Nephron (organoid): Measurements from ENCODE around the gene SORCS2.

Experiments used
- H3K27ac Mint-ChIP-seq, 3 experiments: 2 replicates each; pipeline ENCODE4 v1.8.0; 2020; ENCODE audit warnings: mixed read lengths in 3 of 3, mild to moderate bottlenecking in 2 of 3, moderate library complexity in 1 of 3
- H3K27me3 Mint-ChIP-seq: 2 replicates; pipeline ENCODE4 v1.8.0; 2021; ENCODE audit warnings: low read depth, mild to moderate bottlenecking, moderate library complexity, mixed read lengths
- H3K36me3 Mint-ChIP-seq: 2 replicates; pipeline ENCODE4 v1.8.0; 2020; ENCODE audit warnings: low read depth, mixed read lengths
- H3K4me1 Mint-ChIP-seq: 2 replicates; pipeline ENCODE4 v1.8.0; 2020; ENCODE audit warnings: mixed read lengths
- H3K4me3 Mint-ChIP-seq, 3 experiments: 2 replicates each; pipeline ENCODE4 v1.8.0; 2020; ENCODE audit warnings: mild to moderate bottlenecking in 3 of 3, mixed read lengths in 3 of 3, moderate library complexity in 2 of 3
- H3K9me3 Mint-ChIP-seq: 2 replicates; pipeline ENCODE4 v1.8.0; 2020; ENCODE audit warnings: mixed read lengths
- TF ChIP-seq, protein P1 (sequence below), 3 experiments: fragments of 200-600 bp; sonication (generic); IDR thresholded peaks; one replicate each; pipeline ENCODE4 v1.5.0; 2021; ENCODE audit warnings: antibody characterized with exemption in 3 of 3; ENCODE audit not compliant: unreplicated experiment in 3 of 3

Gene SORCS2

DNA sequence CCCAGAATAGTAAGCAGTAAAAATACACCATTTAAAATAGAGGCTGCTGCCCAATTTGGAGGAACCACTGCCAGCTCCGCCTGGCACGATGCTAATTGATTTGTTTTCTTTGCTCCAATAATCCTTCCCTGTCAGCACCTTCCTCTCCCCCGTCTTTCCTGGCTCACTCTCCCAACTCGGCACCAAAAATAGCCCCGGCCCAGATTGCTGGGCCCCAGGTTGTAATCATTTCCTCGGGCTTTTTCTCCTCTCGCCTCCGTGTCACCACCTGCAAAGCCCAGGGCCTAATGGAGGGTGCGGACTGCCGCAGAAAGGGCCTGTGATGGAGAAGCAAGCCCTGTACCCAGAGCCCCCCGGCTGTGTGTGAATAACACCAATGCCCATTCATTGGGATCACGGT lies 440.0 kb downstream of the SORCS2 start:
- TF ChIP-seq, protein P1, sequence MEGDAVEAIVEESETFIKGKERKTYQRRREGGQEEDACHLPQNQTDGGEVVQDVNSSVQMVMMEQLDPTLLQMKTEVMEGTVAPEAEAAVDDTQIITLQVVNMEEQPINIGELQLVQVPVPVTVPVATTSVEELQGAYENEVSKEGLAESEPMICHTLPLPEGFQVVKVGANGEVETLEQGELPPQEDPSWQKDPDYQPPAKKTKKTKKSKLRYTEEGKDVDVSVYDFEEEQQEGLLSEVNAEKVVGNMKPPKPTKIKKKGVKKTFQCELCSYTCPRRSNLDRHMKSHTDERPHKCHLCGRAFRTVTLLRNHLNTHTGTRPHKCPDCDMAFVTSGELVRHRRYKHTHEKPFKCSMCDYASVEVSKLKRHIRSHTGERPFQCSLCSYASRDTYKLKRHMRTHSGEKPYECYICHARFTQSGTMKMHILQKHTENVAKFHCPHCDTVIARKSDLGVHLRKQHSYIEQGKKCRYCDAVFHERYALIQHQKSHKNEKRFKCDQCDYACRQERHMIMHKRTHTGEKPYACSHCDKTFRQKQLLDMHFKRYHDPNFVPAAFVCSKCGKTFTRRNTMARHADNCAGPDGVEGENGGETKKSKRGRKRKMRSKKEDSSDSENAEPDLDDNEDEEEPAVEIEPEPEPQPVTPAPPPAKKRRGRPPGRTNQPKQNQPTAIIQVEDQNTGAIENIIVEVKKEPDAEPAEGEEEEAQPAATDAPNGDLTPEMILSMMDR (IDR thresholded peaks at IDR 0.05; ENCODE audit: unreplicated experiment in 3 of 3): no peak

GRCh38 chr4:7632971-7633370 lies 440.6 kb downstream of the SORCS2 start:
- Mint-ChIP-seq H3K4me1 (peaks cover 34% of the 10 kb centered on the region), H3K36me3 (no peaks in the 10 kb centered on the region), H3K27me3 (peaks cover 23% of the 10 kb centered on the region), H3K9me3 (no peaks in the 10 kb centered on the region), H3K4me3 (no peak overlapping the region), H3K27ac (no peak overlapping the region)
- TF ChIP-seq, protein P1 (IDR thresholded peaks at IDR 0.05; ENCODE audit: unreplicated experiment in 3 of 3): no peak

More for the DNA sequence above, 440.0 kb downstream of the SORCS2 start:
- Mint-ChIP-seq H3K9me3 (no peaks in the 10 kb centered on the region), H3K27ac (no peak overlapping the region), H3K27me3 (peaks cover 23% of the 10 kb centered on the region), H3K4me3 (no peak overlapping the region), H3K36me3 (no peaks in the 10 kb centered on the region), H3K4me1 (peaks cover 40% of the 10 kb centered on the region)

DNA sequence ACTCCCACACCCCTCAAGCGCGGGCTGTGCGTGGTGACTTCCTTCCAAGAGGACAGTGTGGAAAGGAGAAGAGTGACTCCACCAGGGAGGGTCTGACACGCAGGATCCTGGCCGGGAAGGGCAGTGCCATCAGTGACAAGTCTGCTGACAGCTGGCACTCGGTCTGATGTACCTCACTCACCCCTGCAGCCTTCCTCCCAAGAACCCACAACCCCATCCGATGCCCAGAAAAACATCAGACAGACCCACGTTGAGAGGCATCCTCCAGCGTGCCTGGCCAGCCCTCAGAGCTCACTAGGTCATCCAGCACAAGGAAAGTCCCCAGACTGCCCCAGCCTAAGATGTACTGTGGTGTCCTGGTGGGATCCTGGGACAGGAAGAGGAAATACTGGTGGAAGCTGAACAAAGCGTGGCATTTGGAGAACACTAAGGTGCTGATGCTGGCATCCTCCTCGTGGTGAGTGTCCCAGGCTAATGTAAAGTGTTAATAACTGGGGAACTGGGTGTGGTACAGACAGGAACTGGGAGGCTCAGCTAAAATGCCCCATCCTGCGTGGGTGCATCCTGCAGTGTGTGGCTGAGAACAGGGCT lies 442.4 kb downstream of the SORCS2 start:
- TF ChIP-seq, protein P1 (IDR thresholded peaks at IDR 0.05; ENCODE audit: unreplicated experiment in 3 of 3): no peak
- H3K4me1 Mint-ChIP-seq: peaks cover 33% of the 10 kb centered on the region
- H3K9me3 Mint-ChIP-seq: no peaks in the 10 kb centered on the region
- peaks cover 20% of the 10 kb centered on the region for H3K27me3 Mint-ChIP-seq
- no peaks in the 10 kb centered on the region for H3K36me3 Mint-ChIP-seq
- H3K27ac Mint-ChIP-seq: no peak overlapping the region
- peak overlapping the region in 1 of 3 experiments; percentile 4 for H3K4me3 Mint-ChIP-seq

DNA sequence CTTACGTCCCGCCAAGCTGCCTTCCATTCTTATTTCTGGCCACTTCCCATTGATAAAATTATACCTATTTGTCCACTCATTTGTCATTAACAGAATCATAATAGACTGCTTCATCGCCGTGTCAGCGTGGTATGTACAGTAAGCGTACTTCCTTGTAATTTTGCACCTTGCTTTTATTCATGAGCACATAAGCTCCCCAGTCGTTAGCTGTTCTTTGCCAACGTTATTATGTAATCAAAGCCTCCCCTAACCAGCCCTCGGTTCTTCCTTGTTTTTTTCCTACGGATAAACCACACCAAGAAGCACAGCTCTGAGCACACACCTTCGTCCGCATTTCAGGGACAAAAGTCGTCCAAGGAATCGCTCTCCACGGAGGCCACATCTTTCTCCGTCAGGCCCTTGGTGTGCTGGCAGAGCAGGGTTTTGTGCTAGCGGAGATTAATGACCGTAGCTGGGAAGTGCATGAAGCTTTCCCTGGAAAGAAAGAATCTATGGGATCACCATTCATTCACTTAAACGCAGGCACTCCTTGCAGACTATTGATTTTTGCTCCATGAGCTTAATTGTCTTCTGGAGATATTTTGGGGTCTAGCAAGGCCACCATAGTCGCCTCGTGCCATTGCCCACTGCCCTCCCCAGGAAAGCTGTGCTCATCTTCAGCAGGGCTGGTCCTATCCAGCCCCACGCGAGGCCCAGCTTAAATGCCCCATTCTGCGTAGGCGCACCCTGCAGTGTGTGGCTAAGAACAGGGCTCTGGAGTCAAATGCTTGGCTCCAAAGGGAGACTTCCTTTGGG lies 443.3 kb downstream of the SORCS2 start:
- Mint-ChIP-seq H3K9me3 (no peaks in the 10 kb centered on the region), H3K27me3 (peaks cover 16% of the 10 kb centered on the region), H3K4me1 (peaks cover 24% of the 10 kb centered on the region), H3K27ac (no peak overlapping the region), H3K36me3 (no peaks in the 10 kb centered on the region), H3K4me3 (no peak overlapping the region)
- TF ChIP-seq, protein P1 (IDR thresholded peaks at IDR 0.05; ENCODE audit: unreplicated experiment in 3 of 3): no peak

- H3K36me3 Mint-ChIP-seq: no peaks in the 10 kb centered on the region
- H3K4me3 Mint-ChIP-seq: no peak overlapping the region
- TF ChIP-seq, protein P1 (IDR thresholded peaks at IDR 0.05; ENCODE audit: unreplicated experiment in 3 of 3): no peak
- H3K9me3 Mint-ChIP-seq: no peaks in the 10 kb centered on the region
- peaks cover 18% of the 10 kb centered on the region for H3K4me1 Mint-ChIP-seq
- peaks cover 11% of the 10 kb centered on the region for H3K27me3 Mint-ChIP-seq
- no peak overlapping the region for H3K27ac Mint-ChIP-seq
These were observed 443.8 kb downstream of the SORCS2 start for GRCh38 chr4:7636240-7636508.

- peaks cover 11% of the 10 kb centered on the region for H3K27me3 Mint-ChIP-seq
- H3K36me3 Mint-ChIP-seq: no peaks in the 10 kb centered on the region
- H3K27ac Mint-ChIP-seq: no peak overlapping the region
- no peaks in the 10 kb centered on the region for H3K9me3 Mint-ChIP-seq
- TF ChIP-seq, protein P1 (IDR thresholded peaks at IDR 0.05; ENCODE audit: unreplicated experiment in 3 of 3): no peak
- H3K4me1 Mint-ChIP-seq: peaks cover 10% of the 10 kb centered on the region
- H3K4me3 Mint-ChIP-seq: no peak overlapping the region
These were observed 444.8 kb downstream of the SORCS2 start for GRCh38 chr4:7637139-7637538.
